HG03039 (cell line): ENCODE measurements around the gene STK38.
A peak's percentile ranks its signal among the peaks of the same experiment; 100 is the strongest.
"Not testable (repeated sequence)": the region's sequence is repeated elsewhere in the genome, so short reads cannot be mapped to it uniquely, and the experiment has no call there.

ENCODE experiments used
- ATAC-seq: cut with Tn5 transposase; IDR thresholded peaks from one replicate; pipeline ENCODE4 v1.9.1; 2021; ENCODE audit warnings: mild to moderate bottlenecking, moderate library complexity; ENCODE audit not compliant: unreplicated experiment

STK38 gene

GRCh38 chr6:36546920-36547645 is at the start of gene STK38:
TSS of gene STK38 (minus strand) at chr6:36547479. CDS start at chr6:36540202, 7,277 bp downstream.
- ATAC-seq: peak; percentile 57

- ATAC-seq: no peak
These were observed 49.1 kb upstream of the STK38 start for GRCh38 chr6:36596356-36596755.

DNA sequence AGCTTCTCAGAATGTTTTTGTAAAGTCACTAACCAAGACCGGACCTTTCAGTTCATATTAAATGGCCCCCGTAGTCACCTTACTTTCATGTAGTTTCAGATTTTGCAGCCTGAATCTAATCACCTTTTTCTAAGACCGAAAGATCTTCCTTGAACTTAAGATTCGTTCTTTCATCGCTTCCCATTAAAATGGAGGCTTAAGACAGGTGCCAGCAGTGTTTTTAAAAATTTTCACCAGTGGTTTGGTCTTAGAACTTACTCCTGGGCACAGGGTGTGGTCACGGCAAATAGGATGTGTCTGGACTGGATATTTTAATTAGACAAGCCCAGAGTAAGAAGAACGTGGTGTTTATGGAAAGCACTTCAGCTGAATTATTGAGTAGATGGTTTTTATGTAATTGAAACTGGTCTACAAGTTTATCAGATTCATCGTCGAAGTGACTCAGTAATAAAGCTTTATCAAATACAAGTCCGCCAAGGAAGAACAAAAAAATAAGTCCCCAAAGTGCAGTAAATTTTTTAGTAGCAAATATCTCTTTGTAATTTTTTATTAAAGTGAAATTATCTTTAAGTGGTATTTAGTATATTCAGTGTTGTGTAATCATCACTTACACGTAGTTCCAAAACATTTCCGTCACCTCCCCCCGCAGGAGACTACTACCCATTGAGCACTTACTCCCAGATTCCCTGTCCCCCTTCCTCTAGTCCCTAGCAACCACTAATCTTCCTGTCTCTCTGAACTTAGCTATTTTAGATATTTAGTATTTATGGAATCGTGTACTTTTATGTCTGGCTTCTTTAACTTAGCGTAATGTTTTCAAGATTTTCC is 47.8 kb upstream of the STK38 start:
- ATAC-seq: no peak

- ATAC-seq: peak; percentile 84
These were observed 46.9 kb upstream of the STK38 start, which contains the start of gene SRSF3 for GRCh38 chr6:36594029-36594815. TSS of gene SRSF3 (plus strand) at chr6:36594362. CDS start at chr6:36596763, 2,401 bp downstream.

DNA sequence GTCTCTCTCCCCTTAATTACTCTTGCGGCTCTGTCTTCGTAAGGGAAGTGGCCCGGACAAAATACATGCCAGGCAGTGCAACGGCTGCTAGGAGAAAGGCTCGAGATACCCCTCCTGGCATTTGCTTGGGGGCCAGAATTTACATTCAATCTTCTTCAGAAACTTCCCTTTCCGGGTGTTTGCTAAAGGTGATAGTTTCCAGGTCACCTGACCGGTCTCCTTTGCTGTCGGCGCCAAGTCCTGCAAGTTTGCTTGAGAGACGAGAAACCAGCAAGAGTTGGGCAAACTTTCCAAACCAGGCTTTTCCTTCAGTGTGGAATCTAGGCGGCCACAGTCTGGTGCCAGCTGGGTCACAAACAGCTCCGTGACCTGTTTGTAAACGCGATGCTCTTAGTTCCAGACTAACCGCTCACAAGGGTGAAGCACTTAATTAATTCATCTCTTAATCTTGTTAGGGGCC is 46.3 kb upstream of the STK38 start:
- peak; percentile 18 for ATAC-seq

- ATAC-seq: no peak
These were observed 45.0 kb upstream of the STK38 start for GRCh38 chr6:36592221-36592655.

- ATAC-seq: no peak
These were observed 43.0 kb upstream of the STK38 start for GRCh38 chr6:36590237-36590636.

DNA sequence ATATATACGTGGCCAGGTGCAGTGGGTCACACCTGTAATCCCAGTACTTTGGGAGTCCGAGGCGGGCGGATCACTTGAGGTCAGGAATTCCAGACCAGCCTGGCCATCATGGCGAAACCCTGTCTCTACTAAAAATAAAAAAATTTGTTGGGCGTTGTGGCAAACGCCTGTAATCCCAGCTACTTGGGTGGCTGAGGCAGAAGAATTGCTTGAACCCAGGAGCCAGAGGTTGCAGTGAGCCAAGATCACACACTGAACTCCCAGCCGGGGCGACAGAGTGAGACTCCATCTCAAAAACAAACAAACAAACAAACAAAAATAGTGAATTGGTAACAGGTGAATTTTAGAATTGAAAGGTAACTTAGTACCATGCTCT is 41.7 kb upstream of the STK38 start:
- not testable (repeated sequence) for ATAC-seq

DNA sequence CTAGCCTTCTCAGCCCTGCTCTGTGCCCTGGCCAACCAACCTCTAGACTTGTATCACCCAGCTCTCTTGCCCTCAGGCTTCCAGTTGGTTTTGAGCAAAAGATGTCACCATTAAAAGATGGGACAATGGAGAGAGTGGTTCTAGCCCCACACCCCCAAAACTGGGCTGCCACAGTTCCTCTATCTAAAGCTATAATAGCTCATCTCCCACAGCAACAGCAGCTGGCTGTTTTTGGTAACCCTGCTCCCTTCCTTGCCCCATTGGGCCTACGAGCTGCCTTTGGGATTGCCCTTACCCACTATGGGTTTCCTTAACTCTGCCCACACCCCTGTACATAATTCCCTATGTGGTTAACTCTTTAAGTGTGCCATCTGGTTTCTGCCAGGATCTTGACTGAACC is 39.3 kb upstream of the STK38 start:
- ATAC-seq: no peak

DNA sequence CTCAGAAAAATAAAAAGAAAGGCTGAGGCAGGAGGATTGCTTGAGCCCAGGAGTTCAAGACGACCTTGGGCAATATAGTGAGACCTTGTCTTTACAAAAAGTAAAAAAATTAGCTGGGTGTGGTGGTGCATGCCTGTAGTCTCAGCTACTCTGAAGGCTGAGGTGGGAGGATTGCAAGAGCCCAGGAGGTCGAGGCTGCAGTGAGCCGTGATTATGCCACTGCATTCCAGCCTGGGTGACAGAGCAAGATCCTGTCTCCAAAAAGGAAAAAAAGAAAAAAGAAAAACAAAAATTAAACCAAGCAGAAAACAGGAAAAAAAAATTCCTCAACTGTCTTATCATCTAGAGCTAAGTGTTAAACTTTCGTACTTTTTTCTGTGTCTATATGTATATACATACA is 34.4 kb upstream of the STK38 start:
- no peak for ATAC-seq

DNA sequence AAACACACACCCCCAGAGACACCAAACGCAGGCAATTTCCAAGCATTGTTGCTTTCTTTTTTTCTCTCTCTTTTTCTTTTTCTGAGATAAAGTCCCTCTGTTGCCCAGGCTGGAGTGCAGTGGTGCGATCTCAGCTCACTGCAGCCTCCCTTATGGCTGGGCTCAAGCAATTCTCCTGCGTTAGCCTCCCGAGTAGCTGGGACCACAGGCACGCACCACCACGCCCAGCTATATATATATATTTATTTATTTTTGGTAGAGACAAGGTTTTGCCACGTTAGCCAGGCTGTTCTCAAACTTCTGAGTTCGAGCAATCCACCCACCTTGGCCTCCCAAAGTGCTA is 32.9 kb upstream of the STK38 start:
- ATAC-seq: no peak

- ATAC-seq: no peak
These were observed 31.2 kb upstream of the STK38 start for GRCh38 chr6:36578431-36578830.

GRCh38 chr6:36578030-36578429 is 30.8 kb upstream of the STK38 start:
- ATAC-seq: no peak

DNA sequence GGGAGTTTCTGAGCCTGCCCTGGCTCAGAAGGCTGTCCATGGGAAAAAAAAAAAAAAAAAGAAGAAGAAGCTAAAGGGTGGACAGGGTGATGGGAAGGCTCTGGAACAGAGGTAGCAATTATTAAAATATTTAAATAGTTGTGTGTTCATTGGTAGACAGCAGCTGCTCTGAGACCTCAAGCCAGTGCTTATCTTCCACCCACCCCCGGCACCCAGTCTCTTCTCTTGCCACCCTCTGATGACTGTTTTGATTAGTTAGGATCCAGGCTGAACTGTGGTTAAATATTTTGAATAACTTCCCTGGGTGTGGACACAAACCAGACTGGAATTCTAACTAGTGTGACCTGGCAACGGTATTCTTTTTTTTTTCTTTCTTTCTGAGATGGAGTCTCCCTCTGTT is 30.0 kb upstream of the STK38 start:
- no peak for ATAC-seq

- no peak for ATAC-seq
These were observed 29.3 kb upstream of the STK38 start for GRCh38 chr6:36576578-36576977.

DNA sequence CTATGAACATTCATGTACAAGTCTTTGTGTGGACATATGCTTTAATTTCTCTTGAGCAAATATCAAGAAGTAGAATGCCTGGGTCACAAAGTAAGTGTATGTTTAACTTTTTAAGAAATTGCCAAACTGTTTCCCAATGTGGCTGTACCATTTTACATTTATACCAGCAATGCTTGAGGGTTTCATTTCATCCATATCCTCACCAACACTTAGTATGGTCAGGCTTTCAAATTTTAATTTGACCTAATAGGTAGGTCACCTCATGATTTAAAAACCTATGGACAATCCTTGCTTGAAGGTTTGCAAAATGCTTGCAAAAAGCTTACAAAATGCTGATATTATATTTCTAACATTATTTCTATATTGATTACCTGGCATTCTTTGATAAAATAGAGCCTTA is 27.4 kb upstream of the STK38 start:
- ATAC-seq: no peak

- not testable (repeated sequence) for ATAC-seq
These were observed 25.4 kb upstream of the STK38 start for GRCh38 chr6:36572353-36573311.

DNA sequence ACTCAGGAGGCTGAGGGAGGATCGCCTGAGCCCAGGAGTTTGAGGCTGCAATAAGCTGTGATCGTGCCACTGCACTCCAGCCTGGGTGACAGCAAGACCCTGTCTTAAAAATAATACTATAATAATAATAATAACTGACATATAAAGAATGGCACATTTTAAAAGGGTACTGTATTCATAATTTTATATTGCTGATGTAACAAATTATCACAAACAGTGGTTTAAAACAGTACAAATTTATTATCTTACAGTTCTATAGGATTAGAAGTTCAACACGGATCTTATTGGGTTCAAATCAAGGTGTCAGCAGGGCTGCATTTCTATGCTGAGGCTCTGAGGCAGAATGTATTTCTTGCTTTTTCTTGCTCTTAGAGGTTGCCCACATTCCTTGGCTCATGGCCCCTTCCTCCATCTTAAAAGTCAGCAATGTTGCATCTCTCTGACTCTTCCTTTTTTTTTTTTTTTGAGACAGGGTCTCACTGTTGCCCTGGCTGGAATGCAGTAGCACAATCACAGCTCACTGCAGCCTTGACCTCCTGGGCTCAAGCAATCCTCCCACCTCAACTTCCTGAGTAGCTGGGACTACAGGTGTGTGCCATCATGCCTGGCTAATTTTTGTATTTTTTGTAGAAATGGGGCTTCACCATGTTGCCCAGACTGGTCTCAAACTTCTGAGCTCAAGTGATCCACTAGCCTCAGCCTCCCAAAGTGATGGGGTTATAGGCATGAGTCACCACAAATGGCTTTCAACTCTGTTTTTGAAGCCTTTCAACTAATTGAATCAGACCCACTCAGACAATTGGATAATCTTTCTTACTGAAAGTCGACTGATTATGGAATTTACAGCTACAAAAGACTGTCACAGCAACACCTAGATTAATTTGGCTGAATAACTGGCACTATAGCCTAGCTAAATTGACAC is 24.1 kb upstream of the STK38 start:
- ATAC-seq: no peak

GRCh38 chr6:36570264-36570663 is 23.0 kb upstream of the STK38 start:
- no peak for ATAC-seq
